HepG2 (cell line): Measurements from ENCODE around the gene FOCAD. TPM values are rescaled to one million over a fixed set of nuclear protein-coding genes. Genes with fewer than 3 reads are reported as not detected.

Experiments used
- ATAC-seq: fragments of 200-7000 bp; cut with Tn5 transposase; 3 replicates; pipeline ENCODE4 v1.9.1; 2020; ENCODE audit warnings: mild to moderate bottlenecking, moderate library complexity
- BruUV-seq: library from RNA; stranded (reverse); fragments of 400-500 nt; replicated peaks from 2 replicates; lab custom pipeline; 2021; lab: Mats Ljungman, UMichigan
- CTCF ChIA-PET: fragments of 300-600 bp; formaldehyde crosslinking; extraction: SDS; loops from one replicate; lab custom pipeline; 2021; ENCODE audit warnings: low total read pairs, inconsistent platforms, low intra/inter-chr PET ratio; lab: Yijun Ruan, JAX
- POLR2A ChIA-PET: fragments of 350-600 bp; sonication (Branson Sonifier 250); formaldehyde crosslinking; loops from one replicate; lab custom pipeline; 2020; ENCODE audit warnings: antibody characterized with exemption, inconsistent platforms; lab: Yijun Ruan, JAX
- DNase-seq: peaks from one replicate; pipeline ENCODE4 v3.0.0-alpha.2; 2015; ENCODE audit warnings: low spot score
- FAIRE-seq: peaks from 3 replicates; lab custom pipeline; 2011; peaks lifted over from hg19 to GRCh38; lab: Jason Lieb, UNC
- H2AFZ ChIP-seq: one replicate; pipeline ENCODE4 v1.6.1; 2011; ENCODE audit warnings: low read length, inconsistent platforms
- H3K27ac ChIP-seq: fragments of 300-600 bp; 3 replicates; pipeline ENCODE4 v1.8.0; 2011; ENCODE audit warnings: mixed run types, mild to moderate bottlenecking, mixed read lengths, low read length, inconsistent platforms; ENCODE audit not compliant: insufficient read depth; ENCODE audit errors: extremely low read length
- H3K27me3 ChIP-seq, 2 experiments: fragments of 200-600 bp in 1 of 2; 2 replicates in 1 of 2; 3 replicates in 1 of 2; pipeline versions ENCODE4 v1.6.0 to v1.8.0; 2011; ENCODE audit warnings: low read length in 2 of 2, mild to moderate bottlenecking in 2 of 2, moderate library complexity in 2 of 2, inconsistent platforms in 1 of 2; ENCODE audit not compliant: insufficient read depth in 2 of 2, control insufficient read depth in 1 of 2
- H3K36me3 ChIP-seq, 2 experiments: fragments of 200-600 bp in 1 of 2; replicated peaks in 1 of 2; 2 replicates in 1 of 2; 3 replicates in 1 of 2; pipeline versions ENCODE4 v1.5.1 to v1.8.0; 2011; ENCODE audit warnings: low read length in 2 of 2, inconsistent platforms in 1 of 2; ENCODE audit not compliant: insufficient read depth in 2 of 2, control insufficient read depth in 1 of 2
- H3K4me1 ChIP-seq: 2 replicates; pipeline ENCODE4 v1.5.1; 2012; ENCODE audit warnings: low read length, inconsistent platforms; ENCODE audit not compliant: insufficient read depth
- H3K4me2 ChIP-seq: 2 replicates; pipeline ENCODE4 v1.6.0; 2011; ENCODE audit warnings: low read depth, low read length, inconsistent platforms
- H3K4me3 ChIP-seq, 3 experiments: fragments of 200-600 bp in 1 of 3; sonication (generic), shearing (Covaris generic) in 1 of 3; replicated peaks in 1 of 3; 2 replicates each; pipeline ENCODE4 v1.5.1; 2011 to 2016; ENCODE audit warnings: low read length in 3 of 3, inconsistent platforms in 2 of 3, low read depth in 2 of 3, mild to moderate bottlenecking in 2 of 3, control low read depth in 1 of 3, mixed read lengths in 1 of 3; ENCODE audit not compliant: insufficient read depth in 1 of 3
- H3K79me2 ChIP-seq: one replicate; pipeline ENCODE4 v1.6.1; 2011; ENCODE audit warnings: low read length, inconsistent platforms; ENCODE audit not compliant: insufficient read depth
- H3K9ac ChIP-seq: 2 replicates; pipeline ENCODE4 v1.6.0; 2011; ENCODE audit warnings: mild to moderate bottlenecking, low read depth, low read length, inconsistent platforms; ENCODE audit not compliant: insufficient read depth
- H3K9me3 ChIP-seq: 2 replicates; pipeline ENCODE4 v1.5.1; 2012; ENCODE audit warnings: mild to moderate bottlenecking, low read length
- H4K20me1 ChIP-seq: 2 replicates; pipeline ENCODE4 v1.6.0; 2011; ENCODE audit warnings: inconsistent platforms, mild to moderate bottlenecking, low read length, moderate library complexity; ENCODE audit not compliant: insufficient read depth
- EED ChIP-seq: sonication (generic); formaldehyde crosslinking; IDR thresholded peaks from 2 replicates; pipeline ENCODE4 v1.5.0; 2020; ENCODE audit warnings: mild to moderate bottlenecking, missing genetic modification reagents
- KLF16 ChIP-seq, 2 experiments: sonication (generic) in 1 of 2; formaldehyde crosslinking in 1 of 2; IDR thresholded peaks; 2 replicates each; pipeline versions ENCODE4 v1.6.1 to v1.8.0; 2016 to 2023; ENCODE audit warnings: missing genetic modification reagents in 2 of 2, missing compliant biosample characterization in 1 of 2
- MAZ ChIP-seq, 2 experiments: sonication (generic) in 1 of 2; formaldehyde crosslinking in 1 of 2; IDR thresholded peaks; 2 replicates each; pipeline versions ENCODE4 v1.5.0 to v1.6.1; 2012 to 2020; ENCODE audit warnings: low read depth in 2 of 2, mild to moderate bottlenecking in 2 of 2, borderline replicate concordance in 1 of 2, improper control_type of control experiment in 1 of 2, low read length in 1 of 2, missing genetic modification reagents in 1 of 2, moderate library complexity in 1 of 2
- TP53 ChIP-seq: sonication (generic); formaldehyde crosslinking; conservative IDR thresholded peaks from 2 replicates; pipeline ENCODE4 v1.4.0; 2020; ENCODE audit warnings: missing genetic modification reagents
- ZFYVE20 ChIP-seq: sonication (generic); formaldehyde crosslinking; IDR thresholded peaks from 2 replicates; pipeline ENCODE4 v1.8.0; 2023; ENCODE audit warnings: low read depth, mild to moderate bottlenecking, moderate library complexity, missing genetic modification reagents, borderline replicate concordance
- ZNF607 ChIP-seq: sonication (generic); formaldehyde crosslinking; IDR thresholded peaks from 2 replicates; pipeline ENCODE4 v1.5.1; 2020; ENCODE audit warnings: missing genetic modification reagents, mild to moderate bottlenecking, borderline replicate concordance
- ZNF615 ChIP-seq: sonication (generic); formaldehyde crosslinking; IDR thresholded peaks from 2 replicates; pipeline ENCODE4 v1.5.0; 2020; ENCODE audit warnings: mild to moderate bottlenecking, missing genetic modification reagents, borderline replicate concordance
- WGBS: methylation state at CpG from one replicate; pipeline ENCODE4 v1.1.6; 2017; ENCODE audit warnings: low lambda C conversion rate; 5-methylcytosine and 5-hydroxymethylcytosine counted together
- in situ Hi-C: cut with HindIII; loops from 2 replicates; pipeline ENCODE4 v1.10.0; 2017; ENCODE audit warnings: low pct_unique_long_range_greater_than_20kb; ENCODE audit not compliant: extremely low pct_ligation_motif_present
- intact Hi-C: fragments of 100-400 bp; cut with micrococcal nuclease; formaldehyde crosslinking; loops from one replicate; pipeline ENCODE4 v1.10.0; 2022; ENCODE audit not compliant: unreplicated experiment
- polyA plus RNA-seq, 8 experiments: library from polyadenylated mRNA; depleted of rRNA in 3 of 8; stranded (reverse) in 7 of 8; unstranded in 1 of 8; fragments of >200 nt; fragmentation: Illumina TruSeq in 4 of 8; extraction: Trizol in 4 of 8; gene quantifications; 2 replicates each; pipeline versions ENCODE4 v1.2.1 to v1.2.3, GENCODE V29; 2011 to 2016; ENCODE audit warnings: low read depth in 4 of 8, missing spikeins in 1 of 8, mixed read lengths in 1 of 8; ENCODE audit not compliant: insufficient read depth in 1 of 8
- total RNA-seq, 5 experiments: library from RNA; depleted of rRNA; stranded (reverse); fragments of >200 nt; fragmentation: Illumina TruSeq; extraction: Trizol; gene quantifications; 2 replicates each; pipeline ENCODE4 v1.2.3, GENCODE V29; 2016; ENCODE audit warnings: low read depth in 1 of 5
- TF ChIP-seq, protein P1 (sequence below): sonication (generic); formaldehyde crosslinking; IDR thresholded peaks from 2 replicates; pipeline ENCODE4 v1.5.0; 2020; ENCODE audit warnings: mild to moderate bottlenecking, missing genetic modification reagents, borderline replicate concordance
- TF ChIP-seq, protein P2 (sequence below): sonication (generic); formaldehyde crosslinking; IDR thresholded peaks from 2 replicates; pipeline ENCODE4 v1.8.1; 2023; ENCODE audit warnings: mild to moderate bottlenecking, inconsistent platforms, moderate library complexity, missing genetic modification reagents, borderline replicate concordance

Gene FOCAD
- total and polyA plus RNA-seq, 2 of the 13 experiments (the other 11 are each of a cell fraction or from before 2014, with no cell fraction given) = 18.0 to 31.1 TPM

DNA sequence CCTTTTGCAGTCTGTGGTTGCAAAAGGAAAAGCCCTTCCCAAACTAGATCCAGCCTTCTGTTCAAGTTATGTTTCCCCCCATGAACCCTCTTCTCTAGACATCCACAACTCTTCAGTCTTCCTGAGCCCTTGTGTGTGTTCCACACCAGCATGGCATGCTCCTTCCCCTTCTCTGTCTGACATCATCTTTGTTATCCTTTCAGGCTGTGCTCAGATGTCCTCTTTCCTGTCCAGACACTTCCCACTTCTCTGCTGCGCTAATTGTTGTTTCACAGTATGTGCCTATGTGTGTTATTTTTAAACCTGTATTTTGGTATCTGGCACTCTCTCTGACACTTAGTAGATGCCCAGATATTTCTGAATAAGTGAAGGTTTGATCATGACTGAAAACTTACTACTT lies 38.2 kb downstream of the FOCAD start:
- in situ Hi-C loops (no loop called here), intact Hi-C loops (no loop called here)
- ChIA-PET CTCF (no interaction called here), POLR2A (no interaction called here)
- no peak overlapping the region for H3K9ac ChIP-seq
- BruUV-seq = no TSS peak
- ATAC-seq (no peak), DNase-seq (no peak), FAIRE-seq (no peak)
- no peaks in the 10 kb centered on the region for H4K20me1 ChIP-seq
- 100% methylated on average over 1 of the region's 1 CpG for WGBS
- H3K4me3 ChIP-seq = no peak overlapping the region
- H3K27me3 ChIP-seq = no peaks in the 10 kb centered on the region
- H3K79me2 ChIP-seq = no peaks in the 10 kb centered on the region
- TF ChIP-seq, protein P1, sequence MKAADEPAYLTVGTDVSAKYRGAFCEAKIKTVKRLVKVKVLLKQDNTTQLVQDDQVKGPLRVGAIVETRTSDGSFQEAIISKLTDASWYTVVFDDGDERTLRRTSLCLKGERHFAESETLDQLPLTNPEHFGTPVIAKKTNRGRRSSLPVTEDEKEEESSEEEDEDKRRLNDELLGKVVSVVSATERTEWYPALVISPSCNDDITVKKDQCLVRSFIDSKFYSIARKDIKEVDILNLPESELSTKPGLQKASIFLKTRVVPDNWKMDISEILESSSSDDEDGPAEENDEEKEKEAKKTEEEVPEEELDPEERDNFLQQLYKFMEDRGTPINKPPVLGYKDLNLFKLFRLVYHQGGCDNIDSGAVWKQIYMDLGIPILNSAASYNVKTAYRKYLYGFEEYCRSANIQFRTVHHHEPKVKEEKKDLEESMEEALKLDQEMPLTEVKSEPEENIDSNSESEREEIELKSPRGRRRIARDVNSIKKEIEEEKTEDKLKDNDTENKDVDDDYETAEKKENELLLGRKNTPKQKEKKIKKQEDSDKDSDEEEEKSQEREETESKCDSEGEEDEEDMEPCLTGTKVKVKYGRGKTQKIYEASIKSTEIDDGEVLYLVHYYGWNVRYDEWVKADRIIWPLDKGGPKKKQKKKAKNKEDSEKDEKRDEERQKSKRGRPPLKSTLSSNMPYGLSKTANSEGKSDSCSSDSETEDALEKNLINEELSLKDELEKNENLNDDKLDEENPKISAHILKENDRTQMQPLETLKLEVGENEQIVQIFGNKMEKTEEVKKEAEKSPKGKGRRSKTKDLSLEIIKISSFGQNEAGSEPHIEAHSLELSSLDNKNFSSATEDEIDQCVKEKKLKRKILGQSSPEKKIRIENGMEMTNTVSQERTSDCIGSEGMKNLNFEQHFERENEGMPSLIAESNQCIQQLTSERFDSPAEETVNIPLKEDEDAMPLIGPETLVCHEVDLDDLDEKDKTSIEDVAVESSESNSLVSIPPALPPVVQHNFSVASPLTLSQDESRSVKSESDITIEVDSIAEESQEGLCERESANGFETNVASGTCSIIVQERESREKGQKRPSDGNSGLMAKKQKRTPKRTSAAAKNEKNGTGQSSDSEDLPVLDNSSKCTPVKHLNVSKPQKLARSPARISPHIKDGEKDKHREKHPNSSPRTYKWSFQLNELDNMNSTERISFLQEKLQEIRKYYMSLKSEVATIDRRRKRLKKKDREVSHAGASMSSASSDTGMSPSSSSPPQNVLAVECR (CRISPR knock-in tag) = no peak
- TF ChIP-seq, protein P2, sequence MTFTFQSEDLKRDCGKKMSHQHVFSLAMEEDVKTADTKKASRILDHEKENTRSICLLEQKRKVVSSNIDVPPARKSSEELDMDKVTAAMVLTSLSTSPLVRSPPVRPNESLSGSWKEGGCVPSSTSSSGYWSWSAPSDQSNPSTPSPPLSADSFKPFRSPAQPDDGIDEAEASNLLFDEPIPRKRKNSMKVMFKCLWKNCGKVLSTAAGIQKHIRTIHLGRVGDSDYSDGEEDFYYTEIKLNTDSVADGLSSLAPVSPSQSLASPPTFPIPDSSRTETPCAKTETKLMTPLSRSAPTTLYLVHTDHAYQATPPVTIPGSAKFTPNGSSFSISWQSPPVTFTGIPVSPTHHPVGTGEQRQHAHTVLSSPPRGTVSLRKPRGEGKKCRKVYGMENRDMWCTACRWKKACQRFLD = no peak
- TF ChIP-seq TP53 (CRISPR knock-in tag) = no peak
- no peak for TF ChIP-seq KLF16 (CRISPR knock-in tag; IDR thresholded peaks at IDR 0.05)
- no peak for TF ChIP-seq ZFYVE20 (CRISPR knock-in tag)
- TF ChIP-seq MAZ (IDR thresholded peaks at IDR 0.05; ENCODE audit: borderline replicate concordance, low read depth, low read length) = no peak
- TF ChIP-seq MAZ (CRISPR knock-in tag; IDR thresholded peaks at IDR 0.05; ENCODE audit: low read depth) = no peak
- TF ChIP-seq ZNF607 (CRISPR knock-in tag) = no peak
- no peak for TF ChIP-seq EED
- no peak for TF ChIP-seq ZNF615 (CRISPR knock-in tag)
- no peaks in the 10 kb centered on the region for H3K9me3 ChIP-seq
- H3K4me1 ChIP-seq = no peaks in the 10 kb centered on the region
- peaks cover 3 to 7% of the 10 kb centered on the region in 2 experiments; a peak in 3 of 5 replicates for H3K36me3 ChIP-seq
- no peak overlapping the region for H2AFZ ChIP-seq
- no peak overlapping the region for H3K27ac ChIP-seq
- H3K4me2 ChIP-seq = no peak overlapping the region
